Activated effector memory CD4-positive, alpha-beta T cell treated with Interleukin-2 at 50 U/mL for 16 hours (primary cell): Measurements from ENCODE around the gene TDRD15.
"Not testable (repeated sequence)": the region's sequence is repeated elsewhere in the genome, so short reads cannot be mapped to it uniquely, and the experiment has no call there.

ENCODE experiments used
- DNase-seq: peaks from one replicate; pipeline ENCODE4 v3.0.0-alpha.2; 2020

Gene TDRD15

DNA sequence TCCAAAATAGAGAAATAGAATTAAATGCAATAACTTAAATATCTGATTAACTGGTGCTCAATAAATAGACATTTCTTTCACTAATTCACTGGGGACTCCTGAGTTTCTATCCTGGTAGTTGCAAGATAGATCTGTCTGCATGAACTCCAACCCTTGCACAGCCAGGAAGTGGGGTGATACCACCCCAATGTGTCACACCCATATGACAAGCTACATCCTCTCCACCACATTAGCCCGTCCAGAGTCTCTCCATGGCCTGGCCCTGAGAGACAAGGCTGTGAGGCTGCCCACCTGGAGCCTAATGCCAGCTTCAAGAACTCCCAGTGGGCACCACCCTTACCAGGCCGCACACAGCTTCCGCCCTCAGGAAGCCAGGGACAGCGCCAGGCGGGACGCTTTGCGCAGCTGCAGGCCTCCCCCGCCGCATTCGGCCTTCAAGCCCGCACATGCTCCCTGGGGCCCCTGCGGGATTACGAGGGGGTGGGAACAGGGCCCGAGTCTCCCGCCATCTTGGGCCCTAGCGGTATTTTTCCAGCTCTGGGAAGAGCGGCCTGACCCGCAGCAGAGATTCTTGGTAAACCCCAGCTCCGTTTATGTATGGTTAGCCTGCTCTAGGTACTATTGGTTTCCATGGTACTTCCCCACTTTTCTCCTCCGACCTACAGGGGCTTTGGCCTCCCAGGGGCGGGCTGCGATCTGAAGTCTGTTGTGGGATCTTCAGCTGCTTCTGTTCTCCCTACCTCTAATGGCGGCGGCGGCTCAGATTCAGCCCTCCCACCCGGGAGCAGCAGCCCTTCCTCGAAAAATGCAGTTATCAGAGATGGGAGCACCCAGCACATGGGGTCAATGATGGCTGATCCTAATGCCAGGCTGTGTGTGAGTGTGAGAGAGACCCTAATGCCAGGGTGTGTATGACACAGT, at the start of gene TDRD15:
Gene TDRD15 (plus strand): TSS at position 496 of the 921 bp plus-strand sequence. CDS start 13,500 bp downstream, outside the sequence.
- DNase-seq, result no peak

DNA sequence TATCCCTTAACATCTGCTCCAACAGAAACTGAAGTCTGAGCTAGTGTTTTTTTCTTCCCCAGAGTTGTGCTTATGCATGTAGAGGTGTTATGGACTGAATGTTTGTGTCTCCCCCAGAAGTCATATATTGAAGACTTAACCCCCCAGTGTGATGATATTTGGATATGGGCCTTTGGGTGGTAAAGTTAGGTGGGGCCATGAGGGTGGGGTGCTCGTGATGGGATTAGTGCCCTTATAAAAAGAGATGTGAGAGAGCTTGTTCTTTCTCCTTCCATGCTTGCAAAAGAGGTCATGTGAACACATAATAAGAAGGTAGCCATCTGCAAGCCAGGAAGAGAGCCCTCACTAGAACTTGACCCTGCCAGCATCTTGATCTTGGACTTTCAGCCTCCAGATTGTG, 45.5 kb upstream of the TDRD15 start:
- DNase-seq, result no peak

DNA sequence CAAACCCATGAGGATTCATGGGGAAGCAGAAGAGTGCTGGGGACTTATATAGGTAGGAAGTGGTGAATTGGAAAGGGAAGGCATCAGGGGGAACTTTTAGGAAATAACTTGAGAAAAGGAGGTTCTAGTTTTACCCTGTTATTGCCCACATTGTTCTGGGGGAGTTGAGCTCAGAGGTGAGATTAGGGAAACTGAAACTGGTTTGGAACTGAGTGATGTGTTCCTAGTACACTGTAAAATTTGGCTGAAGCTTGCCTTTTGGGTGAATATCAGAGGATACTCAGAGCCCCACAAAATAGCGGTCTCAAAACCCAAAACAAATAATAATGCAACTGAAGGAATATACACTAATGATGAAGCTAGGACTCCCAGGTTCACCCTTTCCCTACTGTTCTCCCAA, 40.3 kb upstream of the TDRD15 start:
- no peak for DNase-seq

- no peak for DNase-seq
Measured at GRCh38 chr2:21084401-21084800, 39.4 kb upstream of the TDRD15 start.

DNA sequence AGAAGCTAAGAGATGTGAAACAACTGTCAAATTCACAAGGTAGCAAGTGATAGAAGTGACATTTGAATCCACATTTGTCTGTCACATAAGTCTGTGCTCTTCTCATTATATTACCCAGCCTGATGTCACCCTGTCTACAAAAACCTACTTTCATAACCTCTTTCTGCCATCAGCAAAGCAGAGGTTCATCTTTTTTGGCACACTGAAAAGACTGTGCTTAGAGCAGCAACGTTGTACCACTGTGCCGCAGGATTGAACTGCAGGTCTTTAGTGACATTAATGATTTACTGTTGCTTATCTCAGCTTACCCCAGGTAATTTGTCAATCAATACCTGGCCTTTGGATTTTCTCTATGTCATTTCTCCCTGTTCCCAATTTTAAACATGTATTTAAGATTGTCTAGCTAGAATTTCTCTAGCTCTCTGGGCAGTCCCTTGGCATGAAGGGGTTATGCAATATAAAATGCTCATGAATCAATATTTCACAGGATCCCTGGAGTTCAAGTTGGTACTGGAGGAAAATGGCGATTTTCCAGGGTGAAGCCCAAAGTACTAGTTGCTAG, 31.4 kb upstream of the TDRD15 start:
- no peak for DNase-seq

- no peak for DNase-seq
Measured at GRCh38 chr2:21095178-21095577, 28.6 kb upstream of the TDRD15 start.

DNA sequence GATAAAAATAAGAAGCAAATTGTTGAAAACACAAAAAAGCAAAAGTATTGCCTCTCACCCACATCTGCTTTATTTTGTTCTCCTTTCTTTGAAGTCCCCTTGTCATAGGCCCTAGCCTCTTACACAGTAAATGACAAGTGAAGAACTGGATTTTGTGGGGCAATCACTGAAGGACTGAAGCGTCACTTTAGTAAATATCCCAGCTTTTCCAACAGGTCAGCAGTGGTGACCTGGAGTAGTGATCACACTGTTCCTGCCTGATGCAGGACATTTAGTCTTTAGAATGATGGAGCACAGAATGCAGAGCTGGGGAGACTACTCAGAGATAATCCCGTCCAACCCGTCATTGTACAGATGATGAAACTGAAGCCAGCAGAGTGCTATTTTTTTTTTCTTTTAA, 28.1 kb upstream of the TDRD15 start:
- no peak for DNase-seq

DNA sequence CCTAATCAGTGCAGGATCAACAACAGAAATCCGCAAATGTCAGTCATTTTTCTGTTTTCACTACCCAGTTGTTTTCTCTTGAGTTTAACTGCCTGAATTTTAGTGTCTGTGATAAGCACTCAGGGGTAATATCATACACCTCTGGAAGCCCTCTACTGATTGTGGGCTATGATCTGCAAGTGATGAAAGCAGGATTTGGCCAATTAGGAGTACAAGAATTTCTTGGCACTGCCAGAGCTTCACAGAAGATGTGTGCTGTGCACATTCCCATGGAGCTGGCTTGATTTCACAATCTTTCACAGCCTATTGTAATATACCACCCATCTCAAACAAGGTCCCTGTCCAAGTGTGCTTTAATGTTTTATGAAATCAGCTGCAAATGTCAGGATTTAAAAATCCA, 27.3 kb upstream of the TDRD15 start:
- DNase-seq, result no peak

- DNase-seq, result no peak
Measured at GRCh38 chr2:21097331-21097730, 26.4 kb upstream of the TDRD15 start.

- DNase-seq, result no peak
Measured at GRCh38 chr2:21098294-21098693, 25.5 kb upstream of the TDRD15 start.

- DNase-seq, result no peak
Measured at GRCh38 chr2:21099281-21099907, 24.4 kb upstream of the TDRD15 start.

- not testable (repeated sequence) for DNase-seq
Measured at GRCh38 chr2:21101514-21102155, 22.1 kb upstream of the TDRD15 start.

GRCh38 chr2:21102356-21102755, 21.4 kb upstream of the TDRD15 start:
- no peak for DNase-seq

GRCh38 chr2:21103274-21103891, 20.4 kb upstream of the TDRD15 start:
- DNase-seq, result no peak

GRCh38 chr2:21104030-21104660, 19.6 kb upstream of the TDRD15 start:
- DNase-seq, result no peak

DNA sequence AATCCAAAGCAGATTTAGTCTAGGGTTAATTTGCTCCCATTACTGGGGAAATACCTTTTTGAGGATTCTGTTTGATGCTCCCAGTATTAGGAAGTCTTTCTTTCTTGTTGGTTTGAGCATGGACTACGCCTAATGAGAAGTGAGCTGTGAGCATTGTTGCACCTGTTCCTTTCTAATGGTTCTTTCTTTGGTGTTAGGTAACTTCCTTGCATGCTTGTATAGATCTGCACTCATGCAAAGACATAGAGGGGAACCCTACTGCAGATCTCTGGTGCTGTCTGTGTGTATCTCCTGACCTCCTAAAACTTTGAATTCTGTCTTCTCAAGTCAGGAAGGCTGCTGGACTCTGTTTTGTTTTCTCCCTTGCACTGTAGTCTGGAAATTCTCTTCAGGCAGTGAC, 12.8 kb upstream of the TDRD15 start:
- no peak for DNase-seq

DNA sequence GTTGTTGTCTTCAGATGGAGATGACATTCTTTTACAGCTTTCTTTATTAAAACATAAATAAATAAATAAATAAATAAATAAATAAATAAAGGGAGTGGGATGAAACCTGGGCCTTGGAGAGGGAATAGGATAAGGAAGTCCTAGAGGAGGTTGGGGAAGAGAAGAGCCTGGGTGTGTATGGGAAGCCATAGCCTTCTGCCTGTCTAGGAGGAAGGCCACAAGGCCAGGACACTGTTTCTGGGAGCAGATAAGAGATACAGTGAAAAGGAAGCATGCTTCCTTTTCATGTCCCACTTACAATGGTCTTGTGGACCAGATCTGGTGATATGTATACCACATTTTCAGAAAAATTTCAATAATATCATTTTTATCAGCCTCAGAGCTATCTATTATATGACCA, 6.1 kb upstream of the TDRD15 start:
- DNase-seq, result no peak

DNA sequence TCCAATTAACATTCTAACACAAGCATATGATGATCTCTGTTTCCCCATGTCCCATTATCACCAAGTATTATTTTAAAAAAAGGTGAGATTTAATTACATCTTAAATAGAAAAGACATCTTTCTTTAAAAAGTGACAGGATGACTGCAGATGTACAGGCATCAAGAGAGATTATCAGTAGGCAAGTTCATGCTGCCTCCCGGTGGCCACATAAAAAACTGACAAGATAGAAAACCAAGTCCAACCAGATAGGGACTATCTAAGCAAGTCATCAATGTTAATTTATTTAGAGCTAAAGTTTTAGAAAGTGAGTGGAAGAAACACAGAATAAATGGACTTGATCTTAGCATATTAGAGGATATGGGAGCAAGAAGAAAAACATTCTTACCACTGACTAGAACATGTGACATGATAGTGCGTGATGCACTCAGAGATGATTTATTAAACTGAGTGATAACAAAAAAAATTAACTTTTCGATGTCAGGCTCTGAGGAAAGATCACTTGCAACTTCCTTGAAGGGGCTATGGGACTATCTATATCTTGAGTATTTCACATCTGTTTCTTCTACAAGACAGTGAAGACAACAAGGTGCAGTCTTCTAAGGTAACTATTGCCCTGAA, 5.4 kb upstream of the TDRD15 start:
- no peak for DNase-seq

DNA sequence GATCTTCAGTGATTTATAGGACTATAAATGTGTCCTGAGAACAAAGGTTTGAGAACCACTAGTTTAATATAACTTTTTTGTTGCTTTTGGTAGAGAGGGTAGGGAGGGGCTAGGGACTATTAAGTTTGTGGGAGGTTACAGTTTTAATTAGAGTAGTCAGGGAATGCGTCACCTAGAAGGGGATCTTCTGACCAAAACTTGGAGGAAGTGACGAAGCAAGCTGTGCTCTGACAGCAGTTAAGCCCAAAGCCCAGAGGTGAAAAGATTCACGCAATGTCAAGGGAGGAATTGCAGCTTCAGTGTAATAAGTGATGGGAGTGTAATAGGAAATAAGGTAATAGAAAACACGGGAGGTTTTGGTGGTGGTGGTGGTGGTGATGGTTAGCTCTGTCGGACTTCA, 8.1 kb downstream of the TDRD15 start:
- no peak for DNase-seq

- no peak for DNase-seq
Measured at GRCh38 chr2:21135585-21135984, 11.8 kb downstream of the TDRD15 start.

DNA sequence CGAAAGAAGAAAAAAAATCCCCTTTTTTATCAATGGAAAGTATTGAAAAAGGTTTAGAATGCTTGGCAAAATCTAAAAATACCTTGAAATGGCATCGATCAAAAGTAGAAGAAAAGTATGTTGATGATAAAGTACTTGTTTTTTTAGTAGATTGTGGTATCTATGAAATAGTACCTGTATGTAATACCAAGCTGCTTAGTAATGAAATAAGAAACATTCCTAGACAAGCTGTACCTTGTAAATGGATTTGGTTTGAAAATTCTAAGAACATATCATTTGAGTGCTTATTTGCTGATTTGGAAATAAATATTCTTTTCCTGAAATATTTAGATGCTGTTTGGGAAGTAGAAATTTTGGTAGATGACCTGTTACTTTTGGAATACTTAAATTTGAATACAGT, 18.4 kb downstream of the TDRD15 start:
- DNase-seq, result no peak

GRCh38 chr2:21146638-21147037, 22.9 kb downstream of the TDRD15 start:
- no peak for DNase-seq
